ENCODE results near the gene FKBP5. TPM values are rescaled to one million over a fixed set of nuclear protein-coding genes. Genes with fewer than 3 reads are reported as not detected.

FKBP5 gene
- total RNA-seq, 1 donor from 2014 or later = 4.6 TPM

GRCh38 chr6:35589201-35589739, 99.4 kb downstream of the FKBP5 start:
- Mint-ChIP-seq H3K36me3 (ENCODE audit: low read depth, unreplicated experiment) (no peaks in the 10 kb centered on the region), H3K4me1 (ENCODE audit: low read depth, unreplicated experiment) (no peaks in the 10 kb centered on the region), H3K4me3 (ENCODE audit: unreplicated experiment) (no peak overlapping the region), H3K27ac (ENCODE audit: unreplicated experiment) (no peak overlapping the region), H3K27me3 (ENCODE audit: low read depth, unreplicated experiment) (peaks cover 3% of the 10 kb centered on the region), H3K9me3 (ENCODE audit: unreplicated experiment) (no peaks in the 10 kb centered on the region)
- Histone ChIP-seq H3K27ac (ENCODE audit: low read depth, low read length) (no peak overlapping the region), H3K27me3 (ENCODE audit: insufficient read depth, low read length) (no peaks in the 10 kb centered on the region), H2AFZ (ENCODE audit: low read depth, low read length) (no peak overlapping the region), H3K9ac (ENCODE audit: low read length) (no peak overlapping the region), H3K4me2 (ENCODE audit: low read length) (no peak overlapping the region), H3K9me3 (ENCODE audit: insufficient read depth, low read depth, low read length) (no peaks in the 10 kb centered on the region), H4K20me1 (ENCODE audit: insufficient read depth, low read length) (no peaks in the 10 kb centered on the region), H3K4me1 (ENCODE audit: insufficient read depth, low read length) (no peaks in the 10 kb centered on the region), H3K36me3 (ENCODE audit: insufficient read depth, low read length) (no peaks in the 10 kb centered on the region), H3K79me2 (ENCODE audit: insufficient read depth, low read length) (no peaks in the 10 kb centered on the region), H3K4me3 (ENCODE audit: insufficient read depth, low read depth, low read length) (no peak overlapping the region)
- TF ChIP-seq EZH2 (IDR thresholded peaks at IDR 0.05; ENCODE audit: insufficient read depth, low read length) = no peak
- TF ChIP-seq CTCF (IDR thresholded peaks at IDR 0.05; ENCODE audit: insufficient read depth, low read depth, low read length) = no peak
- FAIRE-seq = no peak
- no peak for DNase-seq (ENCODE audit: low read depth)

GRCh38 chr6:35587167-35587566, 101.5 kb downstream of the FKBP5 start:
- TF ChIP-seq CTCF (IDR thresholded peaks at IDR 0.05; ENCODE audit: insufficient read depth, low read depth, low read length) = no peak
- no peak for TF ChIP-seq EZH2 (IDR thresholded peaks at IDR 0.05; ENCODE audit: insufficient read depth, low read length)
- FAIRE-seq (no peak), DNase-seq (ENCODE audit: low read depth) (no peak)
- no peak overlapping the region for H3K4me3 ChIP-seq (ENCODE audit: insufficient read depth, low read depth, low read length)
- H3K36me3 ChIP-seq (ENCODE audit: insufficient read depth, low read length) = no peaks in the 10 kb centered on the region
- no peaks in the 10 kb centered on the region for H3K79me2 ChIP-seq (ENCODE audit: insufficient read depth, low read length)
- Mint-ChIP-seq H3K36me3 (ENCODE audit: low read depth, unreplicated experiment) (no peaks in the 10 kb centered on the region), H3K27ac (ENCODE audit: unreplicated experiment) (no peak overlapping the region), H3K9me3 (ENCODE audit: unreplicated experiment) (no peaks in the 10 kb centered on the region), H3K4me3 (ENCODE audit: unreplicated experiment) (no peak overlapping the region), H3K27me3 (ENCODE audit: low read depth, unreplicated experiment) (peaks cover 3% of the 10 kb centered on the region), H3K4me1 (ENCODE audit: low read depth, unreplicated experiment) (no peaks in the 10 kb centered on the region)
- H3K4me2 ChIP-seq (ENCODE audit: low read length) = no peak overlapping the region
- no peaks in the 10 kb centered on the region for H4K20me1 ChIP-seq (ENCODE audit: insufficient read depth, low read length)
- H3K4me1 ChIP-seq (ENCODE audit: insufficient read depth, low read length) = no peaks in the 10 kb centered on the region
- no peak overlapping the region for H3K9ac ChIP-seq (ENCODE audit: low read length)
- no peaks in the 10 kb centered on the region for H3K27me3 ChIP-seq (ENCODE audit: insufficient read depth, low read length)
- no peaks in the 10 kb centered on the region for H3K9me3 ChIP-seq (ENCODE audit: insufficient read depth, low read depth, low read length)
- H3K27ac ChIP-seq (ENCODE audit: low read depth, low read length) = no peak overlapping the region
- no peak overlapping the region for H2AFZ ChIP-seq (ENCODE audit: low read depth, low read length)

GRCh38 chr6:35586542-35586941, 102.2 kb downstream of the FKBP5 start:
- DNase-seq (ENCODE audit: low read depth) (peak; percentile 65), FAIRE-seq (no peak)
- Histone ChIP-seq H4K20me1 (ENCODE audit: insufficient read depth, low read length) (no peaks in the 10 kb centered on the region), H3K9ac (ENCODE audit: low read length) (no peak overlapping the region), H3K4me1 (ENCODE audit: insufficient read depth, low read length) (no peaks in the 10 kb centered on the region), H3K27me3 (ENCODE audit: insufficient read depth, low read length) (no peaks in the 10 kb centered on the region), H3K4me2 (ENCODE audit: low read length) (no peak overlapping the region), H3K4me3 (ENCODE audit: insufficient read depth, low read depth, low read length) (no peak overlapping the region), H3K36me3 (ENCODE audit: insufficient read depth, low read length) (no peaks in the 10 kb centered on the region), H2AFZ (ENCODE audit: low read depth, low read length) (no peak overlapping the region), H3K27ac (ENCODE audit: low read depth, low read length) (no peak overlapping the region), H3K79me2 (ENCODE audit: insufficient read depth, low read length) (no peaks in the 10 kb centered on the region), H3K9me3 (ENCODE audit: insufficient read depth, low read depth, low read length) (no peaks in the 10 kb centered on the region)
- Mint-ChIP-seq H3K27me3 (ENCODE audit: low read depth, unreplicated experiment) (peaks cover 3% of the 10 kb centered on the region), H3K4me1 (ENCODE audit: low read depth, unreplicated experiment) (peaks cover 2% of the 10 kb centered on the region), H3K36me3 (ENCODE audit: low read depth, unreplicated experiment) (no peaks in the 10 kb centered on the region), H3K4me3 (ENCODE audit: unreplicated experiment) (no peak overlapping the region), H3K9me3 (ENCODE audit: unreplicated experiment) (no peaks in the 10 kb centered on the region), H3K27ac (ENCODE audit: unreplicated experiment) (no peak overlapping the region)
- TF ChIP-seq EZH2 (IDR thresholded peaks at IDR 0.05; ENCODE audit: insufficient read depth, low read length) (no peak), CTCF (IDR thresholded peaks at IDR 0.05; ENCODE audit: insufficient read depth, low read depth, low read length) (no peak)

All from astrocyte (in vitro differentiated cells and primary cell).